A549 treated with DMSO at 1 μM for 4 hours (cell line): ENCODE measurements around the gene TCF4. TPM values are rescaled to one million over a fixed set of nuclear protein-coding genes. Genes with fewer than 3 reads are reported as not detected.

Source experiments
- total RNA-seq: library from RNA; stranded (reverse); fragments of 200-300 nt; extraction: Qiagen RNA extraction; gene quantifications from 5 replicates; pipeline ENCODE4 v1.2.3, GENCODE V29; 2022; ENCODE audit warnings: low read depth

Gene TCF4
- total RNA-seq, result 2.1 to 3.0 TPM (median 2.8 TPM) in 5 replicates

GRCh38 chr18:55588111-55588869 is at the start of gene TCF4:
Gene TCF4, minus strand, starts transcription at chr18:55588192. Its CDS starts 1,076 bp downstream, at chr18:55587116.

